Cerebellar cortex (tissue), 1 donor: ENCODE results near the gene ICAM1.
A peak's percentile ranks its signal among the peaks of the same experiment; 100 is the strongest.

Experiments used
- DNase-seq: peaks from one replicate; pipeline ENCODE4 v3.0.0-alpha.2; 2015; ENCODE audit warnings: low spot score

The ICAM1 gene

GRCh38 chr19:10321874-10322835 is 51.2 kb downstream of the ICAM1 start:
- no peak for DNase-seq

GRCh38 chr19:10325732-10326131 is 54.8 kb downstream of the ICAM1 start:
- DNase-seq: no peak

GRCh38 chr19:10327793-10328192 is 56.9 kb downstream of the ICAM1 start:
- DNase-seq: no peak

- DNase-seq: no peak
Measured at GRCh38 chr19:10328558-10329429, 57.9 kb downstream of the ICAM1 start.

- no peak for DNase-seq
Measured at GRCh38 chr19:10329555-10329954, 58.6 kb downstream of the ICAM1 start.

- no peak for DNase-seq
Measured at GRCh38 chr19:10332158-10332964, 61.4 kb downstream of the ICAM1 start.

- peak; percentile 98 for DNase-seq
Measured at GRCh38 chr19:10332965-10333757, 62.2 kb downstream of the ICAM1 start, which contains the start of gene RAVER1. TSS of gene RAVER1 (minus strand) at chr19:10333529. CDS start at chr19:10333507, 22 bp downstream.

- DNase-seq: peak; percentile 24
Measured at GRCh38 chr19:10333758-10334587, 63.1 kb downstream of the ICAM1 start.

- peak; percentile 88 for DNase-seq
Measured at GRCh38 chr19:10334588-10335351, 63.9 kb downstream of the ICAM1 start.

GRCh38 chr19:10335352-10335985 is 64.5 kb downstream of the ICAM1 start:
- no peak for DNase-seq
